Right lobe of liver (tissue), 4 donors: Measurements from ENCODE around the gene SOHLH2.

Source experiments
- POLR2A ChIP-seq: fragments of 450-650 bp; IDR thresholded peaks from one replicate; pipeline ENCODE4 v1.6.1; 2017; ENCODE audit warnings: antibody characterized with exemption, mild to moderate bottlenecking
- TF ChIP-seq, protein P1 (sequence below), 4 donors: fragments of 200-600 bp in 3 of 4; fragments of 450-650 bp in 1 of 4; IDR thresholded peaks; one replicate each; pipeline versions ENCODE4 v1.5.1 to v1.8.0; 2016 to 2022; ENCODE audit warnings: antibody characterized with exemption in 4 of 4, mild to moderate bottlenecking in 2 of 4
- donor health status: DM: no; HTN: no; CAD: no.
- donor health status: DM: no; HTN: no; CAD: no.
- donor health status: DM: no; HTN: yes; CAD: no.

DNA sequence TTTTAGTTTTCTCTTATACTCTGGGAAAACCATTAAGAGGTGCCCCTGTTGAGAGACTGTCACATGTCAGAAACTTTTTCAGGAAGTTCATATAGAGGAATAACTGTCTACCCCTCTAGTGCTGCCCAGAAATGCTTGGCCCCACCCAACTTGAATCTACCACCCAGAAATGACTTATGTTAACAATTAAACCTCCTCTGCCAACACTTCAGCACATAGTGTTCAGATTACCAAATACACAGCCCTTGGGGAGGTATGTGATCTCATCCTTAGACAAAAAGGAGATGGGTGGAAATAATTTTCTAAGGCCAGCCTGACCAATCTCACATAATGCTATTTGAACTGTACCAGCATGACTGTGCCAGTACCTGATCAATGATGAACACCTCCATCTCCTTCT is 47.6 kb upstream of the SOHLH2 start:
- TF ChIP-seq, protein P1, sequence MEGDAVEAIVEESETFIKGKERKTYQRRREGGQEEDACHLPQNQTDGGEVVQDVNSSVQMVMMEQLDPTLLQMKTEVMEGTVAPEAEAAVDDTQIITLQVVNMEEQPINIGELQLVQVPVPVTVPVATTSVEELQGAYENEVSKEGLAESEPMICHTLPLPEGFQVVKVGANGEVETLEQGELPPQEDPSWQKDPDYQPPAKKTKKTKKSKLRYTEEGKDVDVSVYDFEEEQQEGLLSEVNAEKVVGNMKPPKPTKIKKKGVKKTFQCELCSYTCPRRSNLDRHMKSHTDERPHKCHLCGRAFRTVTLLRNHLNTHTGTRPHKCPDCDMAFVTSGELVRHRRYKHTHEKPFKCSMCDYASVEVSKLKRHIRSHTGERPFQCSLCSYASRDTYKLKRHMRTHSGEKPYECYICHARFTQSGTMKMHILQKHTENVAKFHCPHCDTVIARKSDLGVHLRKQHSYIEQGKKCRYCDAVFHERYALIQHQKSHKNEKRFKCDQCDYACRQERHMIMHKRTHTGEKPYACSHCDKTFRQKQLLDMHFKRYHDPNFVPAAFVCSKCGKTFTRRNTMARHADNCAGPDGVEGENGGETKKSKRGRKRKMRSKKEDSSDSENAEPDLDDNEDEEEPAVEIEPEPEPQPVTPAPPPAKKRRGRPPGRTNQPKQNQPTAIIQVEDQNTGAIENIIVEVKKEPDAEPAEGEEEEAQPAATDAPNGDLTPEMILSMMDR (IDR thresholded peaks at IDR 0.05): no peak
- no peak for TF ChIP-seq POLR2A
